C4-2B (cell line): ENCODE data around the gene BBS5.

Source experiments
- CTCF ChIP-seq: fragments of 450-650 bp; conservative IDR thresholded peaks from 2 replicates; pipeline ENCODE4 v1.5.1; 2017; ENCODE audit warnings: mild to moderate bottlenecking
- ZFX ChIP-seq: fragments of 450-650 bp; IDR thresholded peaks from 2 replicates; pipeline ENCODE4 v1.6.1; 2017

GRCh38 chr2:169452080-169452479 lies 27.2 kb upstream of the BBS5 start:
- TF ChIP-seq CTCF = peak; percentile 71
- TF ChIP-seq ZFX = no peak
